Measurements from ENCODE around the gene GNAZ.

GRCh38 chr22:23083315-23084021 is 13.1 kb downstream of the GNAZ start:
- TF ChIP-seq CTCF (IDR thresholded peaks at IDR 0.05) = no peak
- TF ChIP-seq POLR2A (IDR thresholded peaks at IDR 0.05) = no peak
